Activated CD4-positive, alpha-beta memory T cell treated with anti-CD3 and anti-CD28 coated beads for 36 hours (primary cell): ENCODE measurements around the gene LYL1. TPM values are rescaled to one million over a fixed set of nuclear protein-coding genes. Genes with fewer than 3 reads are reported as not detected.
A peak's percentile ranks its signal among the peaks of the same experiment; 100 is the strongest.

ENCODE experiments used
- CTCF ChIA-PET: fragments of 350-600 bp; sonication (Branson Sonifier 250); formaldehyde crosslinking; loops from one replicate; lab custom pipeline; 2021; ENCODE audit warnings: antibody characterized with exemption, inconsistent platforms; lab: Charles Lee
- POLR2A ChIA-PET: fragments of 350-600 bp; sonication (Branson Sonifier 250); formaldehyde crosslinking; loops from one replicate; lab custom pipeline; 2021; ENCODE audit warnings: antibody characterized with exemption; lab: Charles Lee
- DNase-seq: peaks from one replicate; pipeline ENCODE4 v3.0.0-alpha.2; 2020
- H3K27ac Mint-ChIP-seq: one replicate; pipeline ENCODE4 v1.8.0; 2021; ENCODE audit warnings: mixed read lengths
- H3K27me3 Mint-ChIP-seq: one replicate; pipeline ENCODE4 v1.8.0; 2021; ENCODE audit warnings: mixed read lengths
- H3K36me3 Mint-ChIP-seq: one replicate; pipeline ENCODE4 v1.8.0; 2021; ENCODE audit warnings: mixed read lengths
- H3K4me1 Mint-ChIP-seq: one replicate; pipeline ENCODE4 v1.8.0; 2021; ENCODE audit warnings: low read depth, mixed read lengths
- H3K4me3 Mint-ChIP-seq: one replicate; pipeline ENCODE4 v1.8.0; 2021; ENCODE audit warnings: mild to moderate bottlenecking, mixed read lengths
- H3K9me3 Mint-ChIP-seq: one replicate; pipeline ENCODE4 v1.8.0; 2021; ENCODE audit warnings: mixed read lengths
- intact Hi-C: fragments of 100-400 bp; cut with micrococcal nuclease; formaldehyde crosslinking; loops from one replicate; pipeline ENCODE4 v1.15.1; 2023
- total RNA-seq, 2 experiments: library from RNA; stranded (reverse); gene quantifications; one replicate each; pipeline ENCODE4 v1.2.3, GENCODE V29; 2021

Gene LYL1
- total RNA-seq, 2 experiments from 2014 or later = 5.0 to 5.6 TPM

DNA sequence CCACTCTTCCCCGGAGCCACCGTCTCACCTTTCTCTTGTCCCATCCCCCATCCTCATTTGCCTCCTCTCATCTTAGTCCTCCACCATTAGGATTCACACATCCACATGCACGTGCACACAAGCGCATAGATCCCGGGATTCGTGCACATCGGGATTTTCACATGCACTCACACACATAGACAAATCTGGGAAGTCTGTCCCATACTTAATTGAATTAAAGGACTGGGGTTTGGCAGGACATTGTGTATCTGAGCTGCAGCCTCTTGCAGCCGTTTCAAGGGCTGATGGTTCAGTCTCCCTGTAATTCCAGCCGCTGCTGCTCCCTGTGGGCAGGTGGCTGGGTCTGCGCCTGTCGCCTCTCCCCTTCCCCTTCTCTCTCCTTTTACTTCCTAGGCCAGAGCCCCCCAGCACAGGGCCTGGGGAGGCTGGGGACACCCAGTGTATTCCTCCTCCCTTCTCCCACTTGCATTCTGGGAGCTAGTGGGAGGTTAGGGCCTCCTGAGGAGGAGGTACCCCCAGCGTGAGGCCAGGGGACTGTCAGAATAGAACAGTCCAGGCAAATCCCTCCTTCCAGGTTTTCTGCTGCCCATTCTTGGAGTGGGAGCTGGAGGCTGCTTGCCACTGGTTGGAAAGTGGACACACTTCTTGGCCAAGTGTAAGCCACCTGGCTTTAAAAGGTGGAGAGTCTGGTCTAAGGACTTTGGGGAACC is 43.6 kb downstream of the LYL1 start:
- peaks cover 10% of the 10 kb centered on the region for H3K27me3 Mint-ChIP-seq
- intact Hi-C loops = no loop called here
- no peak overlapping the region for H3K4me3 Mint-ChIP-seq
- no peaks in the 10 kb centered on the region for H3K36me3 Mint-ChIP-seq
- DNase-seq = no peak
- no peaks in the 10 kb centered on the region for H3K9me3 Mint-ChIP-seq
- peaks cover 8% of the 10 kb centered on the region for H3K4me1 Mint-ChIP-seq
- CTCF ChIA-PET = interaction anchor here (0.7 to 10.0 kb wide), 9 partner anchors 11 to 192 kb away, joined by 4 to 268 read pairs (median 42); no protein-coding TSS in a partner anchor
- H3K27ac Mint-ChIP-seq = no peak overlapping the region
- POLR2A ChIA-PET = no interaction called here

GRCh38 chr19:13057744-13058143 is 44.9 kb downstream of the LYL1 start:
- Mint-ChIP-seq H3K36me3 (no peaks in the 10 kb centered on the region), H3K4me3 (no peak overlapping the region), H3K27ac (no peak overlapping the region), H3K4me1 (peaks cover 8% of the 10 kb centered on the region), H3K9me3 (no peaks in the 10 kb centered on the region), H3K27me3 (peaks cover 10% of the 10 kb centered on the region)
- intact Hi-C loops = no loop called here
- ChIA-PET CTCF (interaction anchor here (0.9 to 10.0 kb wide), 5 partner anchors 12 to 92 kb away, joined by 3 to 268 read pairs (median 64); no protein-coding TSS in a partner anchor), POLR2A (no interaction called here)
- DNase-seq = no peak

GRCh38 chr19:13057147-13057572 is 45.5 kb downstream of the LYL1 start:
- CTCF ChIA-PET = interaction anchor here (1.7 to 10.0 kb wide), 3 partner anchors 37 to 92 kb away, joined by 7 to 268 read pairs (median 64); no protein-coding TSS in a partner anchor
- H3K36me3 Mint-ChIP-seq = no peaks in the 10 kb centered on the region
- peaks cover 8% of the 10 kb centered on the region for H3K4me1 Mint-ChIP-seq
- H3K27ac Mint-ChIP-seq = no peak overlapping the region
- peaks cover 6% of the 10 kb centered on the region for H3K27me3 Mint-ChIP-seq
- intact Hi-C loops = no loop called here
- POLR2A ChIA-PET = no interaction called here
- no peaks in the 10 kb centered on the region for H3K9me3 Mint-ChIP-seq
- no peak for DNase-seq
- H3K4me3 Mint-ChIP-seq = no peak overlapping the region

DNA sequence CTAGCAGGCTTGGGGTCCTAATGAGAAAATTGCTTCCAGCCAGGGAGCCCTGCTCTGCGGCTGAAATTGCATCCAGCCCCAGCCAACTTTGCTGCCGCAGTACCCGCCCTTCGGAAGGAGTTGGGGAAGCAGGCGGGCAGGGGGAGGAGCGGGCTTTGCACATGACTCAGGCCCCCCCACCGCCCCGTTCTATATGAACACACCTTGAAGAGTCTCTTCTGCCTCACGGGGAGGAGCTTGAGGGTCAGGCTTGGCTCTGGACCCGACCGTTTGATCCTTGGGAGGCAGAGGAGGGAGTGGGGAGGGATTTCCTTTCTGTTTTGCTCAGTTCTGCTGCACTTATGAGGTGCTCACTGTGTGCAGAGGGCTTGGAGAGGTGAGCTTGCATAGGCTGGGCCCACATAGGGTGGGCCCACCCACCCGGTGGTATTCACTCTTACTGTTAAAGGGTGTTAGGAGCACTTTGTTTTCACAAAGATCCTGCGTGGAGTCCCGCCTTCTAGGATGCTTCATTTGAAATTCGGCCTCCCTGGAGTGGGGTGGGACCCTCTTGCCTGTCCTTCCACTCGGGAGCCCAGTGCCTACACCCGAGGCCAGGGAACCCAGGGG is 46.5 kb downstream of the LYL1 start:
- ChIA-PET CTCF (interaction anchor here (0.8 to 10.0 kb wide), 4 partner anchors 37 to 91 kb away, joined by 3 to 268 read pairs (median 11); no protein-coding TSS in a partner anchor), POLR2A (no interaction called here)
- Mint-ChIP-seq H3K27ac (no peak overlapping the region), H3K36me3 (no peaks in the 10 kb centered on the region), H3K9me3 (no peaks in the 10 kb centered on the region), H3K27me3 (peaks cover 6% of the 10 kb centered on the region), H3K4me3 (no peak overlapping the region), H3K4me1 (peaks cover 8% of the 10 kb centered on the region)
- DNase-seq = no peak
- intact Hi-C loops = no loop called here

DNA sequence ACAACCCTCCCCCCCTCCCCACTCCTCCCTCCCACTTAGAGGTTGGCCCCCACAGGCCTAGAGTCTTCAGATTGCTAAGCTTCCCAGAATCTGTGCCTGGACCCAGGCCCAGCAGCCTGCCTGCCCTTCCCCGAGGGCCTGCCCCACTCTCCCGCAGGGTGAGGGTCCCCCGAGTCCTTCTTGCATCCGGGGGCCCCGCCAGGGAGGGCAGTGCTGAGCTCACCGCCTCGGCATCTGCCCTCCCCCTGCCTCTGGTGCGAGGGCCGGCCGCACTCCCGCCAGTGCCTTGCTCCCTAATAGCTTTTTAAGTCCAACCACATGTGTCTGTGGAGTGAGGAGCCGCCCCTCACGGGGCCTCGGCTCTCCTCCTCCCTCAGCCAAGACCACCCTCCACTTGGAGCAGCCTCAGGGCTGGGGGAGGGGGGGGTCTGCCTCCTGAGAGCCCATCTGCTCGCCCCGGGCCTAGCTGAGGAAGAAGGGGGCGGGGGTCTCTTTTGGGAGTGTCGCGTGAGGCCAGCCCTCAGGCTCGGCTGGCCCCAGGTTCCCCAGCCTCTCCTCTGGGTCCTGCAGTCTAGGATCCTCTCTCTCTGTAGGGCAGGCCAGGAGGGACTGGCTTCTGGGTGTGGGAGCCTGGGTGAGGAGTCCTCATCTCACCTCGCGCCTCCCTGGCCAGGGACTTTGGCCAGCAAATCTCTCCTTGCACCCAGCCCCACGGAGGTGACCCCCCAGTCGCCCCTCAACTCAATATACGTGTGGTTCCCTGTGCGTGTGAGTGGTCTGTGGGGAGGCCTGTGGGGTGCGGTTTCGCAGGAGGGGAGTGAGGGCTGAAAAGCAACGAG is 47.2 kb downstream of the LYL1 start:
- intact Hi-C loops = no loop called here
- peaks cover 7% of the 10 kb centered on the region for H3K27me3 Mint-ChIP-seq
- CTCF ChIA-PET = interaction anchor here (0.6 to 3.2 kb wide), 7 partner anchors 22 to 90 kb away, joined by 3 to 15 read pairs (median 5); no protein-coding TSS in a partner anchor
- no peaks in the 10 kb centered on the region for H3K36me3 Mint-ChIP-seq
- no peak overlapping the region for H3K27ac Mint-ChIP-seq
- POLR2A ChIA-PET = no interaction called here
- H3K9me3 Mint-ChIP-seq = no peaks in the 10 kb centered on the region
- H3K4me1 Mint-ChIP-seq = peaks cover 3% of the 10 kb centered on the region
- DNase-seq = no peak
- H3K4me3 Mint-ChIP-seq = no peak overlapping the region

DNA sequence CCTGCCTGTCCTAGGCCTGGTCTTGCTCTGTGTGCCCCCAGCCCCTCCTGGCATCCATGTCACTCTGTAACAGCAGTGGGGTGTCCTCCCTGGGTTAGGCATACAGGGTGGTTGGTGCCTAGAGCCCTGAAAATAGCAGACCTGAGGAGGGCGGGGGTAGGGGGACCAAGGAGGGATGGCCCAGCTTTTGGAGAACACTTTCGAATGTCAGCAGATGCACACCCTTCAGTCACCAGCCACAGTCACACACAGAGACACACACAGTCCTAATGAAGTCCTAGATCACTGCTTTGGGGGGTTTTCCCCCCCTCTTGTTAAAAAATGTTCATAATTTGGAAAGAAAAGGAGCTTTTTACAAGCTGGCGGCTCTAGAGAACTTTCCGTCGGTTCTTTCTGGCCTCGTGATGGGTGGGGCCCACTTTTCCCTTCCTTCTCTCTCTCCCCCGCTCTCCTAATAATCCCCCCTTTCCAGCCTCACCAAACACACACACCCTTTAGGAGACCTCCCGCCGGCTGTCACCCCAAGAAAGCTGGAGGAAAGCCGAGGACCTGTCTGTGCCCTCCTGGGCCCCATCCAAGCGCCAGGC is 47.9 kb downstream of the LYL1 start:
- DNase-seq = no peak
- no peak overlapping the region for H3K4me3 Mint-ChIP-seq
- intact Hi-C loops = no loop called here
- POLR2A ChIA-PET = no interaction called here
- H3K36me3 Mint-ChIP-seq = no peaks in the 10 kb centered on the region
- no peaks in the 10 kb centered on the region for H3K9me3 Mint-ChIP-seq
- peaks cover 7% of the 10 kb centered on the region for H3K27me3 Mint-ChIP-seq
- peaks cover 3% of the 10 kb centered on the region for H3K4me1 Mint-ChIP-seq
- no peak overlapping the region for H3K27ac Mint-ChIP-seq
- CTCF ChIA-PET = interaction anchor here (0.6 to 3.2 kb wide), 5 partner anchors 21 to 88 kb away, joined by 3 to 15 read pairs (median 5); no protein-coding TSS in a partner anchor

DNA sequence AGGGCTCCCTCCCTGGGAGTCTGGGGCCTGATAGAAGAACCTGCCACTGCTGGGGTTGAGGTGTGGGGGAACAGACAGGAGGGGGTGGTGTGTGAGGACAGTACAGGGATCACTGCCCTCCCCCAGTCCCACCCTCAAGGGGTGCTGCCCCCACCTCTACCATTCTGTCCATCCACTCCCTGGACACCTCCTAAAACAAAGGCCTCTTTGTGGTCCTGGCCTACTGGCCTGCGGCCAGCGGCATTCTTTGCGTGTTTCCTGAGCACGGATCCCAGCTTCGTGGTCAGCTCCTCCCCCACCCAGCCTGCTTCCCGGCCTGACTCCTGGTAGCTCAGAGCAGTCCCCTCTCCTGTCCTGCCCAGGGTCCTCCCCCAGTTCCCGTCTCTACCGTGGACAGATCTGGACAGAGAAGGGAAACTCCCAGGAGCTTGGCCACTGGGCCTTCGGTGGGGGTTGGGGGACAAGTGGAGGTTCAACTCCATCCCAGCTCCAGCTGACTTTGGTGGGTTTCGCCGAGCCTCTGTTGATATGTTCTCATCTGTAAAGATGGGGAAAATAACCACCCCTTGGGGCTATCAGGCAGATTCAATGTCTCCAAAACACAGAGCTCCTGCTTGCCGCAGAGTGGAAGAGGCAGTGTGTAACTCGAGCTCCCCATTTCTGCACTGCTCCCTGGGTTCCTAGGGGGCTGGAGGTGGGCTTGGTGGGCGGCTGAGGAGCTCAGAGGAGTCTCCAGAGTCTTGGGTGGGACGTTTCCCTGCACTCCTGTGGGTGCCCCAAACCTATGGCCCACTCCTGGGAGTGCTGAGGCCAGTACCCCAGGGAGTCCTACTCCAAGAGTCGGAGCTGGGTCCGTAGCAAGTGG is 48.7 kb downstream of the LYL1 start:
- CTCF ChIA-PET = interaction anchor here (1.6 to 3.2 kb wide), 3 partner anchors 40 to 89 kb away, joined by 5 to 15 read pairs (median 9); no protein-coding TSS in a partner anchor

GRCh38 chr19:13053238-13053637 is 49.4 kb downstream of the LYL1 start:
- POLR2A ChIA-PET = no interaction called here

More for the DNA sequence above, 48.7 kb downstream of the LYL1 start:
- no peaks in the 10 kb centered on the region for H3K36me3 Mint-ChIP-seq
- no peaks in the 10 kb centered on the region for H3K9me3 Mint-ChIP-seq
- H3K4me1 Mint-ChIP-seq = peaks cover 3% of the 10 kb centered on the region
- POLR2A ChIA-PET = no interaction called here
- no peak overlapping the region for H3K4me3 Mint-ChIP-seq
- H3K27me3 Mint-ChIP-seq = peaks cover 7% of the 10 kb centered on the region
- no peak overlapping the region for H3K27ac Mint-ChIP-seq
- no peak for DNase-seq
- intact Hi-C loops = no loop called here

DNA sequence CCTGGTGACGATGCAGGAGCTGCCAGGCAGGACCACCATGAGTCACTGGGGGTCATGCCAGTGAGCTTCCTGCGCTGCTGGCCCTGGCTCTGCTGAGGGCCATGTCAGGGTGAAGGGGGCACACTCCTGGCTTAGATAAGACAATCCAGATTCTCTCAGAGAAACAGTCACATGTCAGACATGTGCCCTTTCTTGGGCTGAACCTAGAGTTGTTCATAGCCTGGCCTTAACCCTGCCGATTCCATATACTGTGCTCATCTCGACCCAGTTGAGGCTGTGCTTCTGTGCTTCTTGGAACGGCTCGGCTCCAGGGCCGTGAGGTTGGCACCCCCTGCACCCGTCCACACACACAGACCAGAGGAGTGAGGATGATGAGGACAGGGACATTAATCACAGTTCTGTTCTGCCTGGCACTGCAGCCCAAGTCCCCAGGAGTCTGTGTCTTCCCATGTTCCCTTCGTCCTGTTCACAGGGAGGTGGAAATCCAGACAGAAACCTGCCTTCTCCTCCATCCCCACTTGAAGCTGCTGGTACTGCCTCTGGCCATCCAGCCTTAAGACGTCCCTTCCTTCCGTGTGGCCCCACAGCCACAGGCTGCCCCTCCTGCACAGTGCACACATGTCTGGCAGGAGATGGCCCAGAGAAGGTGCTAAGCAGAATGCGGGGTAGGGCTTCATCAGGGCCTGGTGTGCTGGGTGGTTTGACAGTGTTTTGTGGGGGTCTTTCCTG is 50.0 kb downstream of the LYL1 start:
- no peaks in the 10 kb centered on the region for H3K36me3 Mint-ChIP-seq
- DNase-seq = no peak
- intact Hi-C loops = no loop called here
- peaks cover 3% of the 10 kb centered on the region for H3K4me1 Mint-ChIP-seq
- POLR2A ChIA-PET = no interaction called here
- peaks cover 7% of the 10 kb centered on the region for H3K27me3 Mint-ChIP-seq
- CTCF ChIA-PET = interaction anchor here (1.2 to 3.2 kb wide), 3 partner anchors 9 to 87 kb away, joined by 4 to 15 read pairs (median 5); no protein-coding TSS in a partner anchor
- no peak overlapping the region for H3K27ac Mint-ChIP-seq
- H3K9me3 Mint-ChIP-seq = no peaks in the 10 kb centered on the region
- H3K4me3 Mint-ChIP-seq = no peak overlapping the region

More at GRCh38 chr19:13053238-13053637, 49.4 kb downstream of the LYL1 start:
- intact Hi-C loops = no loop called here
- DNase-seq = no peak
- H3K4me3 Mint-ChIP-seq = no peak overlapping the region
- peaks cover 3% of the 10 kb centered on the region for H3K4me1 Mint-ChIP-seq
- no peaks in the 10 kb centered on the region for H3K36me3 Mint-ChIP-seq
- peaks cover 7% of the 10 kb centered on the region for H3K27me3 Mint-ChIP-seq
- no peaks in the 10 kb centered on the region for H3K9me3 Mint-ChIP-seq
- CTCF ChIA-PET = interaction anchor here (1.2 to 3.2 kb wide), 4 partner anchors 8 to 88 kb away, joined by 4 to 15 read pairs (median 7); no protein-coding TSS in a partner anchor
- no peak overlapping the region for H3K27ac Mint-ChIP-seq

- peak; percentile 45 for DNase-seq
- Mint-ChIP-seq H3K9me3 (no peaks in the 10 kb centered on the region), H3K27ac (no peak overlapping the region), H3K4me3 (peak overlapping the region; percentile 28), H3K4me1 (peaks cover 3% of the 10 kb centered on the region), H3K36me3 (no peaks in the 10 kb centered on the region), H3K27me3 (peaks cover 7% of the 10 kb centered on the region)
- CTCF ChIA-PET = interaction anchor here (1.0 to 1.8 kb wide), 3 partner anchors 9 to 86 kb away, joined by 3 to 10 read pairs (median 5); no protein-coding TSS in a partner anchor
- intact Hi-C loops = no loop called here
- POLR2A ChIA-PET = no interaction called here
Observed at GRCh38 chr19:13051557-13052165, 51.0 kb downstream of the LYL1 start.
